ENCODE data around the gene COL25A1. TPM values are rescaled to one million over a fixed set of nuclear protein-coding genes. Genes with fewer than 3 reads are reported as not detected.

COL25A1 gene
- total RNA-seq, 1 experiment from 2014 or later, result not detected

- CTCF ChIA-PET, result no interaction called here
- in situ Hi-C loops (cut with HindIII; ENCODE audit: low pct_unique_long_range_greater_than_20kb, low sequenced_read_pairs) (no loop called here), intact Hi-C loops (cut with micrococcal nuclease; ENCODE audit: unreplicated experiment) (no loop called here)
- ATAC-seq (no peak), DNase-seq (ENCODE audit: low read depth, low spot score) (no peak)
- POLR2A ChIA-PET, result no interaction called here
- Histone ChIP-seq H3K9me3 (ENCODE audit: control insufficient read depth, insufficient read depth, low read depth, low read length) (no peaks in the 10 kb centered on the region), H3K36me3 (ENCODE audit: control insufficient read depth, insufficient read depth, low read length) (no peaks in the 10 kb centered on the region), H3K27ac (ENCODE audit: low read length) (no peak overlapping the region), H3K27me3 (ENCODE audit: control insufficient read depth, insufficient read depth, low read length) (no peaks in the 10 kb centered on the region), H3K4me1 (ENCODE audit: control insufficient read depth, insufficient read depth, low read length) (no peaks in the 10 kb centered on the region), H3K4me3 (ENCODE audit: low read depth in 2 of 2, low read length in 2 of 2) (no peak overlapping the region)
- BruUV-seq (replicated peaks), result no TSS peak
- TF ChIP-seq TCF7L2 (IDR thresholded peaks at IDR 0.05; ENCODE audit: low read depth, low read length) (no peak), POLR2AphosphoS5 (IDR thresholded peaks at IDR 0.05; ENCODE audit: low read depth, low read length) (no peak)
Observed at GRCh38 chr4:109131559-109131958, 170.9 kb downstream of the COL25A1 start.

DNA sequence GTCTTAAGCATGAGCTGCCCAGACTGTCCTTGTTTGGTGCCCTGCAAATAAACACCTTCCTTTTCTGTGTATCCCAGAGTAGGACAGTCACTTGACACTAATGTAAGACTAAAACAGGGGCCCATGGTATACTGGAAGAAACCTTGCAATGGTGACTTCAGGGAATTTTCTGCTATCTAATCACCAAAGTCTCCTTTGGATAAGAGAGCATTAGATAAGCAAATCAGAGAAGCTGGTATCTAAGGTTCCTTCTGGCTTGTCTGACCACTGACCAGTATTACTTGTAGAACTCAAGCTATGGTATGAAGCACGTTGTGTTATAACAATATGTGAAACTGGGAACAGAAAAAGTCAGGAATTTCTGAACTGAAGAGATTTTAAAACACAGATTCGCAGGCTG is 173.9 kb downstream of the COL25A1 start:
- Histone ChIP-seq H3K4me3 (ENCODE audit: low read depth in 2 of 2, low read length in 2 of 2) (no peak overlapping the region), H3K9me3 (ENCODE audit: control insufficient read depth, insufficient read depth, low read depth, low read length) (no peaks in the 10 kb centered on the region), H3K27me3 (ENCODE audit: control insufficient read depth, insufficient read depth, low read length) (no peaks in the 10 kb centered on the region), H3K4me1 (ENCODE audit: control insufficient read depth, insufficient read depth, low read length) (no peaks in the 10 kb centered on the region), H3K36me3 (ENCODE audit: control insufficient read depth, insufficient read depth, low read length) (no peaks in the 10 kb centered on the region), H3K27ac (ENCODE audit: low read length) (no peak overlapping the region)
- no peak for TF ChIP-seq POLR2AphosphoS5 (IDR thresholded peaks at IDR 0.05; ENCODE audit: low read depth, low read length)
- TF ChIP-seq REST (IDR thresholded peaks at IDR 0.05; ENCODE audit: insufficient read depth in 1 of 2, low read depth in 2 of 2, low read length in 1 of 2), result no peak
- TF ChIP-seq TCF7L2 (IDR thresholded peaks at IDR 0.05; ENCODE audit: low read depth, low read length), result no peak
- TF ChIP-seq SIN3A (IDR thresholded peaks at IDR 0.05; ENCODE audit: borderline replicate concordance, insufficient read depth, low read depth, low read length), result no peak
- TF ChIP-seq CTCF (IDR thresholded peaks at IDR 0.05), result no peak
- ATAC-seq (no peak), DNase-seq (ENCODE audit: low read depth, low spot score) (no peak)
- CTCF ChIA-PET, result no interaction called here
- intact Hi-C loops (cut with micrococcal nuclease; ENCODE audit: unreplicated experiment), result no loop called here
- no TSS peak for BruUV-seq (replicated peaks)
- POLR2A ChIA-PET, result no interaction called here
- in situ Hi-C loops (cut with HindIII; ENCODE audit: low pct_unique_long_range_greater_than_20kb, low sequenced_read_pairs), result no loop called here

DNA sequence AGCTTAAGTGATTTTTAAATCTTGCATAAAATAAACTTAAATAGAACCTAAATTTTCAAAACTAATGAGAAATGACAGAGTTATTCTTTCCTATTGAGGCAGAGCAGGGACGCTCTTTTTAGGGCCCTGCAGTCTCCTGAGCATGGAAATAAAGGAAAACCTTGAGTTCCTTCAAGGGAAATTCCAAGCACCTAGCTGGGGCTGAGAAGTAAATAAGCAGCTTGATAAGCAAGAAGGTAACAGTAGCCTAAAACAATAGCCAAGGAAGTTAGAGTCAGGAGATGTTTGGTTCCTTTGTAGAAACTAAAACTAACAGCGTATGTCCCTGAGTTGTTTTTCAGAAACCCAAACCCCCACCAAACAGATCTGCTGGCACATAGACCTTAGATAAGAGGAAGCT is 174.6 kb downstream of the COL25A1 start:
- Histone ChIP-seq H3K4me1 (ENCODE audit: control insufficient read depth, insufficient read depth, low read length) (no peaks in the 10 kb centered on the region), H3K4me3 (ENCODE audit: low read depth in 2 of 2, low read length in 2 of 2) (no peak overlapping the region), H3K27me3 (ENCODE audit: control insufficient read depth, insufficient read depth, low read length) (no peaks in the 10 kb centered on the region), H3K9me3 (ENCODE audit: control insufficient read depth, insufficient read depth, low read depth, low read length) (no peaks in the 10 kb centered on the region), H3K36me3 (ENCODE audit: control insufficient read depth, insufficient read depth, low read length) (no peaks in the 10 kb centered on the region), H3K27ac (ENCODE audit: low read length) (no peak overlapping the region)
- TF ChIP-seq TCF7L2 (IDR thresholded peaks at IDR 0.05; ENCODE audit: low read depth, low read length) (no peak), POLR2AphosphoS5 (IDR thresholded peaks at IDR 0.05; ENCODE audit: low read depth, low read length) (no peak), REST (IDR thresholded peaks at IDR 0.05; ENCODE audit: insufficient read depth in 1 of 2, low read depth in 2 of 2, low read length in 1 of 2) (no peak), SIN3A (IDR thresholded peaks at IDR 0.05; ENCODE audit: borderline replicate concordance, insufficient read depth, low read depth, low read length) (no peak), CTCF (IDR thresholded peaks at IDR 0.05) (no peak)
- ATAC-seq (no peak), DNase-seq (ENCODE audit: low read depth, low spot score) (no peak)
- BruUV-seq (replicated peaks), result no TSS peak
- in situ Hi-C loops (cut with HindIII; ENCODE audit: low pct_unique_long_range_greater_than_20kb, low sequenced_read_pairs), result no loop called here
- ChIA-PET CTCF (no interaction called here), POLR2A (no interaction called here)
- intact Hi-C loops (cut with micrococcal nuclease; ENCODE audit: unreplicated experiment), result no loop called here

All from Panc1 (cell line).